Right lobe of liver (tissue), 4 donors: ENCODE data around the gene HOXD13.

Experiments
- POLR2A ChIP-seq: fragments of 450-650 bp; IDR thresholded peaks from one replicate; pipeline ENCODE4 v1.6.1; 2017; ENCODE audit warnings: antibody characterized with exemption, mild to moderate bottlenecking
- TF ChIP-seq, protein P1 (sequence below), 4 donors: fragments of 200-600 bp in 3 of 4; fragments of 450-650 bp in 1 of 4; IDR thresholded peaks; one replicate each; pipeline versions ENCODE4 v1.5.1 to v1.8.0; 2016 to 2022; ENCODE audit warnings: antibody characterized with exemption in 4 of 4, mild to moderate bottlenecking in 2 of 4
- donor health status: DM: no; HTN: no; CAD: no.
- donor health status: DM: no; HTN: no; CAD: no.
- donor health status: DM: no; HTN: yes; CAD: no.

DNA sequence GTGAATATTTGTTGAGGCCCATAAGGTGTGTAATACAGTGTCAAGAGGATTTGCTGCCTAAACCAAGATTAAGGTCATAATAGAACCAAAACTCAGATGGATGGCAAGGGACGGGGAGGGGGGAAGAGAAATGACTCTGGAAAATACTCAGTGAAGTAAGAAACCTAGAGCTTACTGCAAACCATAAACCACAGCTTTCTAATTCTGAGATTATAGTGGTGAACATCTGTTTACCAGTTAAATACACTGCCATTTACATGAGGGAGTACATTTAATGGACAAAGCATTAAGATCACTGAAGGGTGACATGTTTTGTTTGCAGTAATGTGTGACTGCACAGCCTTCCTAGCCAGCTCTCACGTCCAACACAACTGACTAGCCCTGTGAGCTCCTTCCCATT lies 28.6 kb upstream of the HOXD13 start:
- no peak for TF ChIP-seq POLR2A
- TF ChIP-seq, protein P1, sequence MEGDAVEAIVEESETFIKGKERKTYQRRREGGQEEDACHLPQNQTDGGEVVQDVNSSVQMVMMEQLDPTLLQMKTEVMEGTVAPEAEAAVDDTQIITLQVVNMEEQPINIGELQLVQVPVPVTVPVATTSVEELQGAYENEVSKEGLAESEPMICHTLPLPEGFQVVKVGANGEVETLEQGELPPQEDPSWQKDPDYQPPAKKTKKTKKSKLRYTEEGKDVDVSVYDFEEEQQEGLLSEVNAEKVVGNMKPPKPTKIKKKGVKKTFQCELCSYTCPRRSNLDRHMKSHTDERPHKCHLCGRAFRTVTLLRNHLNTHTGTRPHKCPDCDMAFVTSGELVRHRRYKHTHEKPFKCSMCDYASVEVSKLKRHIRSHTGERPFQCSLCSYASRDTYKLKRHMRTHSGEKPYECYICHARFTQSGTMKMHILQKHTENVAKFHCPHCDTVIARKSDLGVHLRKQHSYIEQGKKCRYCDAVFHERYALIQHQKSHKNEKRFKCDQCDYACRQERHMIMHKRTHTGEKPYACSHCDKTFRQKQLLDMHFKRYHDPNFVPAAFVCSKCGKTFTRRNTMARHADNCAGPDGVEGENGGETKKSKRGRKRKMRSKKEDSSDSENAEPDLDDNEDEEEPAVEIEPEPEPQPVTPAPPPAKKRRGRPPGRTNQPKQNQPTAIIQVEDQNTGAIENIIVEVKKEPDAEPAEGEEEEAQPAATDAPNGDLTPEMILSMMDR (IDR thresholded peaks at IDR 0.05), result no peak
